SK-N-DZ (cell line): Measurements from ENCODE around the gene BTC. TPM values are rescaled to one million over a fixed set of nuclear protein-coding genes. Genes with fewer than 3 reads are reported as not detected.
"Not testable (repeated sequence)": the region's sequence is repeated elsewhere in the genome, so short reads cannot be mapped to it uniquely, and the experiment has no call there.

Experiments used
- DNase-seq: peaks from one replicate; pipeline ENCODE4 v3.0.0-alpha.2; 2015; ENCODE audit warnings: low spot score
- polyA plus RNA-seq, 2 experiments: library from polyadenylated mRNA; depleted of rRNA; stranded (reverse); fragments of >200 nt; gene quantifications; 2 replicates each; pipeline ENCODE4 v1.2.3, GENCODE V29; 2014

The BTC gene
- not detected in 2 replicates for polyA plus RNA-seq (2014; cell fraction: cytosol; rRNA removed)
- not detected in 2 replicates for polyA plus RNA-seq (2014; cell fraction: nucleus; rRNA removed)

GRCh38 chr4:74794382-74795010, at the start of gene BTC:
Gene BTC, minus strand, starts transcription at chr4:74794523. Its CDS starts 198 bp downstream, at chr4:74794325.
- DNase-seq = no peak

DNA sequence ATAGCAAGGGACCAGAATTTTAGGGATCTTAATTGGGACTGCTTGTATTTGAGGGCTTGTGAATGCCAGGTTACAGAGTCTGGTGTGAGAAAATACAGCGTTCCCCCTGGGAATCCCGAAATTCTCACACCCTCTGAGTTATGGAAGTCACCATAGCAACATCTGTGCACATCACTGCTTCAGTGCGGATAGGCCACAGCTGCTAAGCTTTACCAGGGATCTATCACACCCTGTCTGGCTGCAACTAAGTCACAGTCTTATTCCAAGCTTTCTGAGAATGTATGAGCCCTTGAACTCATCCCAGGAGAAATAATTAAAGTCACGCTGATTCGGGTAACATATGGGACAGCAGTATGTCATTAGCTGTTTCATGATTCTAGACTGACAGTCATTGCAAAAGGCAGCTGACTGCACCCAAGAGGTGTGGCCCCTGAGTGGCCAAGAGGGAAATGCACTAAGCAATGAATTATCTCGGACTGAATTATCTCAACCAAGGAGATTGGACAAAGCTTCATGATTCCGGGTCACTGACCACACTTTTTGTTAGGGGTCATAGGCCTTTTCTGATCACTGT, 46.7 kb upstream of the BTC start:
- DNase-seq = no peak

GRCh38 chr4:74838746-74839370, 44.5 kb upstream of the BTC start:
- DNase-seq = no peak

DNA sequence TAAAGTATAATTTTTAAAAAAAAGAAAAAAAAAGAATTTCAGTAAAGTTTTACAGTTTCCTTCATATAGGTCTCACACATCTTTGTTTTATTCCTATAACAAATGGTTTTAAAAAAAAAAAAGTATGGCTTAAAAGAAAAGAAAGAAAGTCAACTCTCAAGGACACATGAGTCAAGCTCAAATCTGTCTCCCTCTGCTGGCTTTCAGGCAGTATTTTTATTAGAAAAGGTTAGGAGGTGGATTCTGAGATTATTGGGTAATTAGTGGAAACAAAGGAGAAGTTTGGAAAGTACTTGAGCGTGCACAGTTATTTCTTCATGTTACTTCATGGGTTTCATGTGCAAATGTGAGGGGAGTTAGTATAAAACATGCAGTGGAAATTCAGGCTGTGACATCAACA, 36.6 kb upstream of the BTC start:
- DNase-seq = no peak

GRCh38 chr4:74823194-74823593, 28.9 kb upstream of the BTC start:
- no peak for DNase-seq

- DNase-seq = no peak
These were observed 28.3 kb upstream of the BTC start for GRCh38 chr4:74822603-74823002.

DNA sequence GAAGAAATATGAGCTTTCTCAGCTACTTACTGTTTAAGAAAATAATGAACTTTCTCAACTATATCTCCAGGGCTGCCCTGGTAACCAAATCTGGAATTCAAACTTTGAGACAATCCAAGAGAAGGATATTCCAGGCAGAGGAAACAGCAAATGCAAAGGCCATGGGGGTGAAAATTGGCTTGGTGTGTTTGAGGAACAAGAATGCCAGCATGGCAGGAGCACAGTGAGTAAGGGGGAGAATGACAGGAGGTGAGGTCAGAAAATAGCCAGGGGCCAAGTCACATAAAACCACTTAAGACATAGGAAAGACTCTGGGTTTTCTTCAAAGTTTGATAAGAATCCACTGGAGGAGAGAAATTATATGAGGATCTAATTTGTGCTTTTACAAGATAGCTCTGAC, 27.2 kb upstream of the BTC start:
- DNase-seq = no peak

DNA sequence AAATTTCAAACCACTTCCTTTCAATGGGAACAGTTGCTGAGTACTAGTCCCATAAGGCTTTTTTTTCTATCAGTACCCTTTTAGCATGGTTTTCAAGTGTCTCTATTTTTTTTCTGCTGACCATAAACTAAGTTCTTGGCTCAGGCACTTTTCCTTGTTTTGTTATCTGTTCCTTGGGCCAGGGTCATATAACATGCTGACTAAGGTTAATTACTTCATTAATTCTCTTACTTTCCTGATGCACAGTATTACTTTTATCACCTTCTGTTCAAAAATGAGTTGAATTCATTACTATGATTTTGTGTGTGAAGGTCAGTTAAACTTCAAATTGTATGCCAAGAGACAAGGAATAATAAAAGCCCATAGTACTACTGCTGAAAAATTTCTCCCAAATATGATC, 19.7 kb upstream of the BTC start:
- no peak for DNase-seq

GRCh38 chr4:74812056-74812455, 17.7 kb upstream of the BTC start:
- not testable (repeated sequence) for DNase-seq

DNA sequence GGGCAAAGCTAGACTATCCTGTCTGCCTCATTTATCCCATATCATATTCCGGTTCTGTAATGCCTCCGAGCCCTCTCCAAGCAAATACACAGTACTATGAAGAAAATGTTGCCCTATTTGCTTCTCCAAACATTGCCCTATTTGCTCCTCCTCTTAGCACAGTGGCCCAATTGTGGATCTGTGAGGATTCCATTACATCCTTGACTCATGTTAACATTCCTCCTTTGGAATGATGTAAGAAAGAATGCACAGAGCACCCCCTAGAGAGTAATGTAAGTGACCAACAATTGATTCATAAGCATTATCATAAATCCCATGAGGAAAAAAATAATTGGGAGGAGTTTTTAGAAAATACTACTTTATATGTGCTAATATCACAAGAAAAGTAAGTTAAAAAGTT, 11.3 kb upstream of the BTC start:
- no peak for DNase-seq

DNA sequence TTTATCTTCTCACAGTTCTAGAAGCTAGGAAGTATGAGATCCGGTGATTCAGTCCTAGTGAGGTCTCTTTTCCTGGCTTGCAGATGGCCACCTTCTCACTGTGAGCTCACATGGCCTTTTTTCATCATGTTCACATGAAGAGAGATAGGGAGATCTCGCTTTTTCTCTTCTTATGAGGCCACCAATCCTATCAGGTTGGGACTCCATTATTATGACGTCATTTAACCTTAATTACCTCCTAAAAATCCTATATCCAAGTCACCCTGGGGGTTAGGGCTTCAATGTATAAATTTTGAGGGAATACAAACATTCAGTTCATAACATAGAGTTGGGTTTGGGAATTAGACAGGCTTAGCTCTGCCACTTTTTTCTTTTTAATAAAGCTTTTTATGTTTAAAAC, 6.0 kb upstream of the BTC start:
- DNase-seq = no peak

DNA sequence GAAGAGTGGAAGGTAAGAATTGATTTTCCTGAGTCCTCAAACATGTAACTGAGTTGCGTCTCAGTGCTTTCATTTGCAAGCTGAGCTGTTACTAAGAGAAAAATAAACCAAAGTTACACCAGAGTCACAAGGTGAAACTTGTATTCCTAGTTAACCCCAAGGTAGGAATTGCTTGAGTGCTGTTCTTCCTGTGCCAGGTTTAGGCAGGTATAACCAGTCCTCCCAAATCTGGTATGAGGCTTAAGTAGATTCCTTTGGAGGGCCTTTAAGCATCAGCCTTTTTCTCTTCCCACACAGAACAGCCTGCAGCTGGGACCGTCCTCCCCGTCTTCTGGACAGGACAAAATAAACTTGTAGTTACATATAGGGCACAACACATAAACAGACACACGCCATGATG, 2.3 kb upstream of the BTC start:
- no peak for DNase-seq

GRCh38 chr4:74793757-74794381, 454 bp downstream of the BTC start:
- DNase-seq = no peak

DNA sequence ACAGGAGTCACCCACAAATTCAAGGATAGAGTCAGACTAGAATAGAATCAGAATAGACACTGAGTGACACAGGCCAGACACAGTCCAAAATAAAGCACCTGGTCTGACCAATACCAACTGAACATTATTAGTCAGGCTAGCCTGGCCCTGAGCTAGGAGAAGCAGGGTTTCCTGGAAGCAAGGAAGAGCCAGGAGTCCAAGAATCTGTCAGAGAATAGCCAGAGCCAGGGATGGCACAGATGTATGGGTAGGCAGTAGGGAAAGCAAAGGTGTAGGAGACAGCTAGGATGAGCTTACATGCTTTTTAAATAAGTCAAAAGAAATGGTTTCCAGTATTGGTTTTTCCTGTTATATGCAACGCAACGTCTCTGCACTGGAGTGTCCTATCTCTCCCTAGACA, 3.7 kb downstream of the BTC start:
- no peak for DNase-seq

- no peak for DNase-seq
These were observed 4.8 kb downstream of the BTC start for GRCh38 chr4:74789518-74789917.

- DNase-seq = no peak
These were observed 16.8 kb downstream of the BTC start for GRCh38 chr4:74777531-74777930.

DNA sequence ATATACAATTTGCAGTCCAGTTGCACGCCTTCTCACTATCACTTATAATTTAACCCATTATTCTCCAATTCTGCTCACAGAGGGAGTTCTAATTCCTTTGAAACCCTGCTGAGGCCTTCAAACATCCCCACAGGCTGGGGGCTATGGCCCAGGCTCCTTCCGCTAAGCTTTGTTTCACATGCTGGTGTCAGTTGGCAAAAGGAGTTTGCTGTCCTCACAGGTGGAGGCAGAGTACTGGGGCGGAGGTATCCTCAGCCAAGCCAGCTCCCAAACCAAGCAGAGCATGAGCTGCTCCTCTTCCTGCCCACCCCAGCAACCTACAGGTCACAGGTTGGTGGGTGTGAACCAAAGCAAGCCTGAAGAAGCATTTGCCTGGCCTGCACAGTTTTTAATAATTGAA, 21.5 kb downstream of the BTC start:
- DNase-seq = no peak

- DNase-seq = no peak
These were observed 22.2 kb downstream of the BTC start for GRCh38 chr4:74772106-74772505.

GRCh38 chr4:74770226-74770910, 24.0 kb downstream of the BTC start:
- DNase-seq = no peak

DNA sequence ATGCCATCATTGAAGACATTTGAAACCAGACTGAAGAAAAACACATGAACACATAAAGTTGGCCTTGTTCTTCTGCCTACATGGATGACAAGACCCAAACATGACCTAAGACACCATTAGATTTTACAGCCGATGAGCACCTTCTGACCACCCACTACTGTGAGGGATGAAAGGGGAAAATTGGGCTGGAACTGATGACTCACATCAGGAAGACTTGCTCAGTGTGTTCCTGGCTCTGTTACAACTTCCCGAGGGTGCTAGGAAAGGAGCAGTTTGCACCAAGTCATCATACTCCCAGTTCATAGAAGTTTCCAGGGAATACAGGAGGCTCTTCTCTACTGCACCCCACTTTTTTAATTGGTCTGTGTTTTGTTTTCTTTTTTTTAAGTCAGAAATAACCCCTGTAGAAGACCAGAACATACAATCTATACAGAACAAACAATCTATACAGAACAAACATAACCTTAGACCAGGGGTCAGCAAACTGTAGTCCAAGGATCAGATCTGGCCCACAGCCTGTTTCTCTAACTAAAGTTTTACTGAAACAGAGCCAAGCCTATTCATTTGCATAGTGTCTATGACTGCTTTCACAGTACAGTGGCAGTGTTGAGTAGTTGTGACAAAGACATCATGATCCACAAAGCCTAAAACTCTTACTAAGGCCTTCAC, 25.3 kb downstream of the BTC start:
- no peak for DNase-seq

GRCh38 chr4:74764119-74764518, 30.2 kb downstream of the BTC start:
- DNase-seq = no peak
